Measurements from ENCODE around the gene GP2.

The GP2 gene

DNA sequence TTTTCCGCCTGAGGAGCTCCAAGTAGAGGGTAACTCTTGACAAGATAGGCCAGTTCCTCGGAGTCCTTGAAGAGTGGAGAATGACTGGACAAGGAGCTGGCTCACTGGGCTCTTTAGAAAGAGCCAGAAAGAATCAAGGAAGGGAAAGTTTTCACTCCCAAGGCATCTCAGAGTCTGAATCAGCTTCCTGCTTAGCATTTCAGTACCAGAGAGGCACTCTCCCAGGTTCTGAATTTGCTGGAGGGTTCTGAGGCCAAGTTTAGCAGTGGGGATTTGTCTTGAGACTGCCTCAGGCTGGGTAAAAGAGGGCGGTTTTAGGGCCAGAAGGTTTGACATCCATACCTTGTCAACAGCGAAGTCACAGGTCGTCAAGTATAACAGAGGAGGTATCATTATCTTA lies 25.5 kb downstream of the GP2 start:
- TF ChIP-seq POLR2AphosphoS5 (IDR thresholded peaks at IDR 0.05; ENCODE audit: low read depth, low read length) (no peak), PAX5 (IDR thresholded peaks at IDR 0.05; ENCODE audit: insufficient read depth, low read length, severe bottlenecking) (no peak), SPI1 (IDR thresholded peaks at IDR 0.05; ENCODE audit: low read depth, low read length) (no peak), POU2F2 (IDR thresholded peaks at IDR 0.05; ENCODE audit: low read depth, low read length) (no peak), TAF1 (IDR thresholded peaks at IDR 0.05; ENCODE audit: low read depth, low read length) (no peak), POLR2A (IDR thresholded peaks at IDR 0.05; ENCODE audit: low read depth, low read length) (no peak)
- no peak for FAIRE-seq

DNA sequence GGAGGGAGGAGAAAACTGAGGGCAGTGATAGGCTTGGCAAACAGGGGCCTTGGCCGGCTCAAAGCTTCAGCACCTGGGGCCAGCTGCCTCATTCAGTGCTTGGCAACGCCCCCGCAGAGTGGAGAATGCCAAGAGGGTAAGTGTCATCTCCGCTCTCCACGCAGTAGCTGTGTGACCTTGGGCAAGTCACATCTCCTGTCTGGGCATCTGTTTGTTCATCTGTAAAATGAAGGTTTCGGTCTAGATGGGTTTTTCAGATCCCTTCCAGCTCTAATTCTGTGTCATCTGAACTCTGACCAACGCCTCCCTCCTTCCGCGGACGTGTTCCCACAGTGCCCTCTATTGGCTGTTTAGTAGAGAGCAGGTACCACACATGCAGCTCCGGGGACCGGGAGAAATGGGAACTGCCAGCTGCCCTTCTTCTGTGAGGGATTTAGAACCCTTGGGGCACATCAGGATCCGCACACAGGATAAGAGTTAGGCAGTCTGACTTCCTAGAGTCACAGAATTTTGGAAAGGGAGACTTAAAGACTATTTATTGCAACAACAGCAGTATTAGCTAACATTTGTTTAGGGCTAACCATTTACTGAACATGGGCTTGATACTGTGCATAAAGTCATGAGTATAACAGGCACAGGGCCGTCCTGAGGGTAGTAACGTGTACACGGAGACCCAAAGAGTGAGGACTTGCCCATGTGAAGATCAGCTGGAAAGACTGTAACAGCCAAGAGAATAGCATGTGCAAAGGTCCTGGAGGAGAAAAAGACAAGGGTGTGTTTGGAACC lies 26.8 kb downstream of the GP2 start:
- peak; percentile 76 for FAIRE-seq
- DNase-seq (ENCODE audit: insufficient read length, low spot score): peak; percentile 35
- TF ChIP-seq PAX5 (IDR thresholded peaks at IDR 0.05; ENCODE audit: insufficient read depth, low read length, severe bottlenecking) (no peak), SPI1 (IDR thresholded peaks at IDR 0.05; ENCODE audit: low read depth, low read length) (peak; percentile 71)

More for the DNA sequence above, 25.5 kb downstream of the GP2 start:
- no peak for DNase-seq (ENCODE audit: insufficient read length, low spot score)

DNA sequence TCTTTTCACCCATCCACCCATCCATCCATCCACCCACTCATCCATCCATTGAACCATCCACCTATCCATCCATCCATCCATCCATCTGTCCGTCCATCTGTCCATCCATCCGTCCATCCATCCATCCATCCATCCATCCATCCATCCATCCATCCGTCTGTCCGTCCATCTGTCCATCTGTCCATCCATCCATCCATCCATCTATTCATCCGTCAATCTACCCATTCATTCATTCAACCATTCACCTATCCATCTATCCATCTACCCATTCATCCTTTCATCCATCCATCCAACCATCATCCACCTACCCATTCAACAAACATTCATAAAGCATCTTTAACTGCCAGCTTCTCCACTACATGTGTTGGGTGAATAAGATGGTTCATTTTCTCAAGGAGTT lies 28.9 kb downstream of the GP2 start:
- DNase-seq (ENCODE audit: insufficient read length, low spot score) (no peak), FAIRE-seq (no peak)
- TF ChIP-seq POU2F2 (IDR thresholded peaks at IDR 0.05; ENCODE audit: low read depth, low read length) (no peak), TAF1 (IDR thresholded peaks at IDR 0.05; ENCODE audit: low read depth, low read length) (no peak), PAX5 (IDR thresholded peaks at IDR 0.05; ENCODE audit: insufficient read depth, low read length, severe bottlenecking) (no peak), SPI1 (IDR thresholded peaks at IDR 0.05; ENCODE audit: low read depth, low read length) (no peak), POLR2A (IDR thresholded peaks at IDR 0.05; ENCODE audit: low read depth, low read length) (no peak), POLR2AphosphoS5 (IDR thresholded peaks at IDR 0.05; ENCODE audit: low read depth, low read length) (no peak)

DNA sequence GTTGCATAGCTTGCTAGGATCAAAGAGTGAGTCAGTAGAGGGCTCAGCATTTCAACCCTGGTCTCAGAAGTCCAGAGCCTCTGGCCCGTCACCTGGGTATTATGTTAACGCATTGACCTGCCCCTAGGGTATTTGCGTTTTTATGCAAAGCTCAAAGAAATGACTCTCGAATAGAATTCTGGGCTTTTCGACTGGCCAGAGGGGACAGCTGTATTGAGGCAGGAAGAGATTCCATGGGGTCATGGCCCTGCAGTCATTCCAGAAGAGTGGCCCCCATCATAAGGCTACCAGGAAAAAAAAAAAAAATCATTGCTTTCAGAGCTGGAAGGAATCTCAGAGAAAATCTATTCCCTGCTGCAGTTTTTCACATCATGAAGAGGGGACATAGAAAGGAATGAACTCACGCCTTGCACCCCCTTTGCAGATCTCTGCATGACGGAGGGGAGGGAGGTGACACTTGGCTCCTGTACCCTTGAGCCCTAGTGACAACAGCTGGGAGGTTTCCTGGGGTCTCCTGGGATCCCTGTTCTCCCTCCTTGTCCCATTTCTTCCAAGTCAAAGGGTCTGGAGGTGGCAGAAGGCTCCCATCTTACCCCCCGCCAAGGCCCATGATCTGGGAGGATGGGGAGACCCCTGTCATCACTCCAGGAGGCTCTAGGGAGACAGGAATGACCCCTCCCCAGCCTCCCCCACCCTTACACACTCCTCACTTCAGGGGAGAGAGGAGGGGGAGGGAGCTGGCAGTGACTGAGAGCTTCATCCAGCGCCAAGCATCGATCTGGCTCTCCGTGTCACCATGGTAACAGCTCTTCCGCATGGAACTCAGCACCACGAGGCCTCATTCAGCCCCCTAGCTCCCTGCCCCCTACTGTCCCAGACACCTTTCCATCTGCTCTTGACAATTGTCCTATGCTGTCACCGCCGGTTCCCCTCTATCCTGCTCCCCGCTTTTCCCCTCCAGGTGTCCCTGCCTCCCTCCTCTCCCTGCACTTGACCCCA lies 35.8 kb downstream of the GP2 start:
- no peak for DNase-seq (ENCODE audit: insufficient read length, low spot score)
- FAIRE-seq: no peak

DNA sequence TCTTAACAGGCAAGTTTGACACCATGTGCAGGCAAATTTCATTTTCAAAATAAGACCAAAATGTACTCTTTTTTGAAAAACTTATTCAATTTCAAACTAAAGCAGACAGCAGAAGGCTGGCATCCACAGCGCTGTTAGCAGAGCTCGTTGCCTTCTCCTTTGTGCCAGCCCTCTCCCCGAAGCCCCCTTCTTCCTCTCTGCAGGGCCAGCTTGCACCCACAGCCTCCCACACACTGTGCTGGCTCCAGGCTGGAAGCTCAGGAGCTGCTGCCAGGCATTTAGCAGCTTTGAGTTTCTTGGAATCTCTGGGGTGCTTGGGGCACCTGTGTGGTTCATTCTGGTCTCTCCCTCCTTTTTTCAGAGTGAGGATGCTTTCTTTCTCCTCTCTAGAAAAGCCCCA lies 37.7 kb downstream of the GP2 start:
- DNase-seq (ENCODE audit: insufficient read length, low spot score) (no peak), FAIRE-seq (no peak)
- no peak for TF ChIP-seq TAF1 (IDR thresholded peaks at IDR 0.05; ENCODE audit: low read depth, low read length)
- no peak for TF ChIP-seq POLR2AphosphoS5 (IDR thresholded peaks at IDR 0.05; ENCODE audit: low read depth, low read length)
- TF ChIP-seq PAX5 (IDR thresholded peaks at IDR 0.05; ENCODE audit: insufficient read depth, low read length, severe bottlenecking): no peak
- TF ChIP-seq POU2F2 (IDR thresholded peaks at IDR 0.05; ENCODE audit: low read depth, low read length): no peak
- no peak for TF ChIP-seq SPI1 (IDR thresholded peaks at IDR 0.05; ENCODE audit: low read depth, low read length)
- no peak for TF ChIP-seq POLR2A (IDR thresholded peaks at IDR 0.05; ENCODE audit: low read depth, low read length)

More for the DNA sequence above, 35.8 kb downstream of the GP2 start:
- no peak for TF ChIP-seq SPI1 (IDR thresholded peaks at IDR 0.05; ENCODE audit: low read depth, low read length)
- no peak for TF ChIP-seq POLR2A (IDR thresholded peaks at IDR 0.05; ENCODE audit: low read depth, low read length)
- TF ChIP-seq TAF1 (IDR thresholded peaks at IDR 0.05; ENCODE audit: low read depth, low read length): no peak
- TF ChIP-seq POU2F2 (IDR thresholded peaks at IDR 0.05; ENCODE audit: low read depth, low read length): no peak
- no peak for TF ChIP-seq PAX5 (IDR thresholded peaks at IDR 0.05; ENCODE audit: insufficient read depth, low read length, severe bottlenecking)
- no peak for TF ChIP-seq POLR2AphosphoS5 (IDR thresholded peaks at IDR 0.05; ENCODE audit: low read depth, low read length)

DNA sequence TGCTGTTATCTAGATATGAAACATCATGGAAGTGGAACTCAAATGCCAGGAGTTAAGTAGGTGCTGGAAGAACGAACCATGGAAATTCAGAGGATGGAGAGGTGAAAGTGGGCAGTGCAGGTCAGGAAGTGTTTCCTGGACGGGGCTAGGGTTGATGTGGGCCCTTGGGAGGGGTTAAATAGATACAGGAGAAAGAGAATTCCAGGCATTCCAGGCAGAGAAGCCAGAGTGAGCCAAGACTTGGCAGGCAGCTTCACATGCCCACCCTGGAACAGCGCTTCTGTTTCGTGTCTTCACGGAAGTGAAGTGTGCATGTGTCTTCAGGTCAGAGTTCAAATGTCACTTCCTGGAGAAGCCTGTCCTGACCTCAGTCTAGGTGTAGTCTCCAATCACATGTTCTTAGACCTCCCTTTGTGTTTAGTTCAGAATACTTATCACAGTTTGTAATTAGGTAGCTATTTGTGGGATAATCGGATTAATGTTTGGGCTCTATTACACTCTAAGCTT lies 41.3 kb downstream of the GP2 start:
- DNase-seq (ENCODE audit: insufficient read length, low spot score) (no peak), FAIRE-seq (no peak)
- TF ChIP-seq SPI1 (IDR thresholded peaks at IDR 0.05; ENCODE audit: low read depth, low read length) (no peak), POU2F2 (IDR thresholded peaks at IDR 0.05; ENCODE audit: low read depth, low read length) (no peak), POLR2A (IDR thresholded peaks at IDR 0.05; ENCODE audit: low read depth, low read length) (no peak), PAX5 (IDR thresholded peaks at IDR 0.05; ENCODE audit: insufficient read depth, low read length, severe bottlenecking) (no peak), TAF1 (IDR thresholded peaks at IDR 0.05; ENCODE audit: low read depth, low read length) (no peak)

DNA sequence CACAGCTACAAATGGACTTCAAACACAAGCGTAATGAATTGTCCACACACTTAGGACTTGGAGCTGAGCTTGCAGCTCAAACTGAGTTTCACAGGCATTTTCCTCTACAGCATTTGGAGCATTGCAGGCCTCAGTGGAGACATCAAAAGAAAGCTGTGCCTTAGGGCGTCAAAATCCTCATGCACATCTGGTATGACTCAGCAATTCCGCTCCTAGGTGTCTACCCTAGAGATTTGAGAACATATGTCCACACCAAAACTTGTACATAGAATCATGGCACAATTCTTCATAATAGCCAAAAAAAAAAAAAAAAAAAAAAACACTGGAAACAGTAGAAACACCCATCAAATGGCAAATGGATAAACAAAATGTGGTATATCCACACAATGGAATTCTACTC lies 47.1 kb downstream of the GP2 start:
- TF ChIP-seq TAF1 (IDR thresholded peaks at IDR 0.05; ENCODE audit: low read depth, low read length) (no peak), SPI1 (IDR thresholded peaks at IDR 0.05; ENCODE audit: low read depth, low read length) (no peak), PAX5 (IDR thresholded peaks at IDR 0.05; ENCODE audit: insufficient read depth, low read length, severe bottlenecking) (no peak), POU2F2 (IDR thresholded peaks at IDR 0.05; ENCODE audit: low read depth, low read length) (no peak)
- DNase-seq (ENCODE audit: insufficient read length, low spot score) (no peak), FAIRE-seq (no peak)

DNA sequence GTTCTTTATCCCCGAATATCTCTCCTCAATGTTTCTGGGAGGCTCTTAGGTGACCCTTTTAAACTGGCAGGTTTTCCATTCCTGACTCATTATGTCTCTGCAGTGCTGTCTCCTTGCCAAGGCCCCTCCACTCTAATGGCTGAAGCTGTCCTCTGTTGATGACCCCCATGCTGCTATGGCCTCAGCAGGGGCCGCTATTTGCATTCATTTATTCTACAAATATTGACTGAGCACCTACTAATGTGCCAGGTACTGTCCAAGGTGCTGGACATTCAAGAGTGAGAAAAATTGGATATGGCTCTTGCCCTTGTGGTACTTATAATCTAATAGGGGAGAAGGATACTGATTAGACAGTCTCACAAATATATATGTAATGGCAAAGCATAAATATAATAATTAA lies 55.4 kb downstream of the GP2 start:
- FAIRE-seq (no peak), DNase-seq (ENCODE audit: insufficient read length, low spot score) (no peak)

DNA sequence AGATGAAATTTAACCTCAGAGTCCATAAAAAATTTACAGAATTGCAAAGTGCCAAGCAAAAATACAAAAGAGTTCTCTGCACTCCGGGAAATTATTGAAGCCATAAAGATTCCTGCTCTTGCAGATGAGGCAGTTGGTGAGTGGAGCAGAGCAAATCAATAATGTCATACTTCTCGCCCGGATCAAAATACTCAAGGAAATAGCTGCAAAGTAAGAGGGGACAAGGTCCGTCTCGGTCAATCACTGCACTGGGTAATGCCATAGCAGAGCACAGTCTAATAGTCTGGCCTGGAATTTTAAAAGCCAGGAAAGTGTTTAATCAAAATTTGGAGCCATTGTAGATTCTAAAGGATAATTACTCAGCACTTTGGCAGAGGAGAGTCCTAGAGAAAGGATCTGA lies 58.9 kb downstream of the GP2 start:
- no peak for DNase-seq (ENCODE audit: insufficient read length, low spot score)
- TF ChIP-seq SPI1 (IDR thresholded peaks at IDR 0.05; ENCODE audit: low read depth, low read length) (no peak), TAF1 (IDR thresholded peaks at IDR 0.05; ENCODE audit: low read depth, low read length) (no peak), POU2F2 (IDR thresholded peaks at IDR 0.05; ENCODE audit: low read depth, low read length) (no peak), POLR2A (IDR thresholded peaks at IDR 0.05; ENCODE audit: low read depth, low read length) (no peak), POLR2AphosphoS5 (IDR thresholded peaks at IDR 0.05; ENCODE audit: low read depth, low read length) (no peak), PAX5 (IDR thresholded peaks at IDR 0.05; ENCODE audit: insufficient read depth, low read length, severe bottlenecking) (no peak)
- FAIRE-seq: no peak

More for the DNA sequence above, 55.4 kb downstream of the GP2 start:
- TF ChIP-seq SPI1 (IDR thresholded peaks at IDR 0.05; ENCODE audit: low read depth, low read length): no peak
- no peak for TF ChIP-seq POLR2AphosphoS5 (IDR thresholded peaks at IDR 0.05; ENCODE audit: low read depth, low read length)
- no peak for TF ChIP-seq POU2F2 (IDR thresholded peaks at IDR 0.05; ENCODE audit: low read depth, low read length)
- no peak for TF ChIP-seq TAF1 (IDR thresholded peaks at IDR 0.05; ENCODE audit: low read depth, low read length)
- TF ChIP-seq PAX5 (IDR thresholded peaks at IDR 0.05; ENCODE audit: insufficient read depth, low read length, severe bottlenecking): no peak
- TF ChIP-seq POLR2A (IDR thresholded peaks at IDR 0.05; ENCODE audit: low read depth, low read length): no peak
